ENCODE results near the gene ARID1B.

ARID1B gene

GRCh38 chr6:156731396-156731795, 45.8 kb upstream of the ARID1B start:
- Histone ChIP-seq H3K27me3 (ENCODE audit: low read length) (no peaks in the 10 kb centered on the region), H3K79me2 (ENCODE audit: insufficient read depth, low read length) (no peaks in the 10 kb centered on the region), H3K9me3 (ENCODE audit: insufficient read depth, low read length) (no peaks in the 10 kb centered on the region), H3K9ac (ENCODE audit: low read length) (no peak overlapping the region), H3K4me3 (ENCODE audit: insufficient read depth, low read length, poor library complexity, severe bottlenecking) (no peak overlapping the region), H3F3A (ENCODE audit: insufficient read depth) (peaks cover 12% of the 10 kb centered on the region; the same call in 1 of the 2 replicates), H2AFZ (ENCODE audit: low read depth, low read length, severe bottlenecking) (no peak overlapping the region), H4K20me1 (ENCODE audit: low read depth, low read length) (no peaks in the 10 kb centered on the region), H3K4me2 (ENCODE audit: low read depth, low read length, poor library complexity, severe bottlenecking) (no peak overlapping the region), H3K36me3 (ENCODE audit: low read length) (no peaks in the 10 kb centered on the region), H3K27ac (ENCODE audit: low read depth, low read length) (no peak overlapping the region), H3K9me2 (replicated peaks; ENCODE audit: insufficient read depth, low read length) (no peaks in the 10 kb centered on the region)
- TF ChIP-seq CTCF (IDR thresholded peaks at IDR 0.05; ENCODE audit: insufficient read depth, low read length, poor library complexity, severe bottlenecking) (no peak), EZH2phosphoT487 (conservative IDR thresholded peaks at IDR 0.05; ENCODE audit: low read length) (no peak)

DNA sequence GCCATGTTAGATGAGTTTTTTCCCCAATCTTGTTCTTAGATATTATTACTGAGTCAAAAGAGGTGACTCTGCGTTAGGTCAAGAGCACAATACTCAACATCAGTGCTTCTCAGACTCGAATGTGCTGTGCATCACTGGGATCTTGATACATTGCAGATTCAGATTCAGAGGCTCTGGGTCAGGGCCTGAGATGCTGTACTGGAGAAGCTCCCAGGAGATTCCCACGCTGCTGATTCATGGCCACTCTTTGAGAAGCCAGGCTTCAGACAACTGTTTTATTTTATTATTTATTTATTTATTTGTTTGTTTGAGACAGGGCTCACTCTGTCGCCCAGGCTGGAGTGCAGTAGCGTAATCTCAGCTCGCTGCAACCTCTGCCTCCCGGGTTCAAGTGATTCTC, 41.4 kb upstream of the ARID1B start:
- no peak for TF ChIP-seq CTCF (IDR thresholded peaks at IDR 0.05; ENCODE audit: insufficient read depth, low read length, poor library complexity, severe bottlenecking)
- TF ChIP-seq EZH2phosphoT487 (conservative IDR thresholded peaks at IDR 0.05; ENCODE audit: low read length) = no peak
- Histone ChIP-seq H3K27ac (ENCODE audit: low read depth, low read length) (no peak overlapping the region), H3K9me3 (ENCODE audit: insufficient read depth, low read length) (peaks cover 4% of the 10 kb centered on the region; the same call in 1 of the 2 replicates), H3K4me3 (ENCODE audit: insufficient read depth, low read length, poor library complexity, severe bottlenecking) (no peak overlapping the region), H3K9ac (ENCODE audit: low read length) (no peak overlapping the region), H3K4me2 (ENCODE audit: low read depth, low read length, poor library complexity, severe bottlenecking) (no peak overlapping the region), H3K36me3 (ENCODE audit: low read length) (0 out of 2 replicates have a peak, but pooled peaks cover 4% of the 10 kb centered on the region), H3K27me3 (ENCODE audit: low read length) (no peaks in the 10 kb centered on the region), H3K79me2 (ENCODE audit: insufficient read depth, low read length) (no peaks in the 10 kb centered on the region), H3K9me2 (replicated peaks; ENCODE audit: insufficient read depth, low read length) (no peaks in the 10 kb centered on the region), H2AFZ (ENCODE audit: low read depth, low read length, severe bottlenecking) (no peak overlapping the region), H4K20me1 (ENCODE audit: low read depth, low read length) (no peaks in the 10 kb centered on the region), H3F3A (ENCODE audit: insufficient read depth) (peaks cover 8% of the 10 kb centered on the region; the same call in 1 of the 2 replicates)

DNA sequence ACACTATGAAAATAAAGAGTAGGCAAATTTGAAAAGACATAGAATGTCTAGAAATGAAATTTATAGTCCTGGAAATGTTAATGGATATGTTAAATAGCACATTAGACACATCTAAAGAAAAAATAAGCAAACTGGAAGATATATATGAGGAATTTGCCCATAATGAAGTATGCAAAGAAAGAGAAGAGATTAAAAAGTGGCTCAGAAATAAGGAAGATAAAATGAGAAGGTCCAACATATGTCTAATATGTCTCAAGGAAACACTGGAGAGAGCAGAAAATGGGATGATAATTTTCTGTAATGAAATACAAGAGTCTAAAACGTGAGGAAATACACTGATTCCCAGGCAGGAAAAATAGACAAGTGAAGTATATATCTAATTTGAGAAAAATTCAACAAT, 36.6 kb upstream of the ARID1B start:
- no peak overlapping the region for H3K4me3 ChIP-seq (ENCODE audit: insufficient read depth, low read length, poor library complexity, severe bottlenecking)
- no peaks in the 10 kb centered on the region for H4K20me1 ChIP-seq (ENCODE audit: low read depth, low read length)
- TF ChIP-seq EZH2phosphoT487 (conservative IDR thresholded peaks at IDR 0.05; ENCODE audit: low read length) = no peak
- no peak for TF ChIP-seq CTCF (IDR thresholded peaks at IDR 0.05; ENCODE audit: insufficient read depth, low read length, poor library complexity, severe bottlenecking)
- 0 out of 2 replicates have a peak, but pooled peaks cover 6% of the 10 kb centered on the region for H3K36me3 ChIP-seq (ENCODE audit: low read length)
- H3K9me3 ChIP-seq (ENCODE audit: insufficient read depth, low read length) = peaks cover 6% of the 10 kb centered on the region; the same call in 1 of the 2 replicates
- H3F3A ChIP-seq (ENCODE audit: insufficient read depth) = no peaks in the 10 kb centered on the region
- H3K4me2 ChIP-seq (ENCODE audit: low read depth, low read length, poor library complexity, severe bottlenecking) = no peak overlapping the region
- no peak overlapping the region for H3K9ac ChIP-seq (ENCODE audit: low read length)
- no peaks in the 10 kb centered on the region for H3K9me2 ChIP-seq (replicated peaks; ENCODE audit: insufficient read depth, low read length)
- no peaks in the 10 kb centered on the region for H3K79me2 ChIP-seq (ENCODE audit: insufficient read depth, low read length)
- no peak overlapping the region for H3K27ac ChIP-seq (ENCODE audit: low read depth, low read length)
- H3K27me3 ChIP-seq (ENCODE audit: low read length) = no peaks in the 10 kb centered on the region
- no peak overlapping the region for H2AFZ ChIP-seq (ENCODE audit: low read depth, low read length, severe bottlenecking)
